Ishikawa (cell line): ENCODE data around the gene TTLL7.

Experiments
- EP300 ChIP-seq: IDR thresholded peaks from 2 replicates; pipeline ENCODE4 v1.6.1; 2012; ENCODE audit warnings: borderline replicate concordance
- TAF1 ChIP-seq: IDR thresholded peaks from 2 replicates; pipeline ENCODE4 v1.6.1; 2012; ENCODE audit warnings: low read depth, mild to moderate bottlenecking
- YY1 ChIP-seq: IDR thresholded peaks from 2 replicates; pipeline ENCODE4 v1.6.1; 2012; ENCODE audit warnings: low read depth
- ZBTB7A ChIP-seq: IDR thresholded peaks from 2 replicates; pipeline ENCODE4 v1.6.1; 2012; ENCODE audit warnings: low read depth

- TF ChIP-seq EP300 (no peak), TAF1 (no peak), ZBTB7A (no peak), YY1 (no peak)
Observed at GRCh38 chr1:83959824-83960498, 39.0 kb downstream of the TTLL7 start.
